ENCODE data around the gene CPLANE1.
"Not testable (repeated sequence)": the region's sequence is repeated elsewhere in the genome, so short reads cannot be mapped to it uniquely, and the experiment has no call there.

The CPLANE1 gene

DNA sequence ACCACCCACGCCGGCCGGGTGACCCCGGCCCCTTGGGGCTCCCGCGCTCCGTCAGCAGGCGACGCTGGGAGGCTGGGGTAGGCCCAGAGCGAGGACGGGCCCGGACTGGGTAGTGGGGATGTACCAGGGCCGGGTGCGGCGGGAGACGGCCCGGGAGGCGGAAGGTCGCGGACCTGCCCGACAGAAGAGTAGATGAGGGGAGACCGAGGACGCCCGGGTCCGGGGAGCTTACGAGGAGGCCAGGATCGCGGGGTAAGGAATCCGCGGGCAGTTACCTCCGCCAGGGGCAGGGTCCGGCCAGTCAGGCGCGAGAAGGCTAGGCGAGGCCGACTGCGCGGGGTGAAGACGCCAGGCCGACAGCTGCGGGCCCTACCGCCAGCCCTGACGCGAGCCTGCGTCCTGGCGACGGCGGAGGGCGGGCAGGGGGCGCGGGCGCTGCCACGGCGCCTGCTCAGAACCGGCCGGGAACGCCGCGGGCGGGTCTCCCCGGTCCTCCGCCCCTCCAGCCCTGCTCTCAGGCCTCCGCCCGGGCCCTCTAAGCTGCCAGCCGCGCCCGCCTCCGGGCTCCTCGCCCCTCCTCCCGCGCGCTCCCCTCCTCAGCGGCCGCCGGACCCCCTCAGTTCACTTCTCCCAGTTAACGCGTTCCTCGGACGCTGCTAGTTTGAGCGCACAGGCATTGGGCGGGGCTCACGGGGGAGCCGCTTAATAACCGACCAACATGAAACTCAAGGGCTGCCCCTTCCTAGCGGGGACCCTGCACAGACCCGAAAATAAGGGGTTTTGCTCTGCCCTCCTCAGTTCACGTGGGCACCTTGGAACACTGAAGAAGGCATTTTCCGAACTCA, at the start of gene CPLANE1:
Gene CPLANE1, minus strand, starts transcription at position 407 of the 845 bp plus-strand sequence. CDS start 1,678 bp downstream, outside the sequence.
- DNase-seq, result peak; percentile 53 to 55

GRCh38 chr5:37296313-37296712, 47.1 kb upstream of the CPLANE1 start:
- DNase-seq, result not testable (repeated sequence)

DNA sequence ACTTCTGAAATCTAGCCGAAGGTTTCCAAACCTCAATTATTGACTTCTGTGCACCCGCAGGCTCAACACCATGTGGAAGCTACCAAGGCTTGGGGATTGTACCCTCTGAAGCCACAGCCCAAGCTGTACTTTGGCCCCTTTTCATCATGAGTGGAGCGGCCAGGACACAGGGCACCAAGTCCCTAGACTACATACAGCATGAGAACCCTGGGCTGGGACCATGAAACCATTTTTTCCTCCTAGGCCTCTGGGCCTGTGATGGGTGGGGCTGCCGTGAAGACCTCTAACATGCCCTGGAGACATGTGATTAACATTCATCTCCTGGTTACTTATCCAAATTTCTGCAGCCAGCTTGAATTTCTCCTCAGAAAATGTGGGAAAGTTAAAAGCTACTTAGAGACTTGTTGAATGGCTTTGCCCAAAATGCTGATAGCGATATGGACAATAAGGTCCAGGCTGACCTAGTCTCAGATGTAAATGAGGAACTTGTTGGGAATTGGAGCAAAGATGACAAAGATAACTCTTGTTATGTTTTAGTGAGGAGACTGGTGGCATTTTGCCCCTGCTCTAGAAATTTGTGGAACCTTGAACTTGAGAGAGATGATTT, 34.1 kb upstream of the CPLANE1 start:
- DNase-seq, result no peak

GRCh38 chr5:37275511-37275910, 26.3 kb upstream of the CPLANE1 start:
- DNase-seq, result no peak

DNA sequence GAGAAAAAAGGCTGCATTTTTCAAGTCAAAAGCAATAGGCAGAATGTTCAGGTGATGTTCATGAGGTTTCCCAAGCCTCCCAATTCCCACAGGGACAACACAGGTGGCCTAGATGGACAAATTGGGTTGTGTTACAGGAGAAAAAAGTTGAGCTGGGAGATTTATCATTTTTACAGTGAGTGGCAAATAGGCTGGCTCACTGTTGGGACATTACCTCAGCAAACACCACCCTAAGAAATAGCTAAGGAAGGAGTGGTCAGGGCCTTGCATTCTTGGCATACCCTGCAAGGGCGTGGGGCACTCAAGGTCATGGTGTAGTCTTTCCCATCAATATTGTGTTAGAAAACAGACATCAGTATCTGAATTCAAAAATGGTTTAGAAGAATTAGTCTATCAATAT, 23.3 kb upstream of the CPLANE1 start:
- DNase-seq, result no peak

DNA sequence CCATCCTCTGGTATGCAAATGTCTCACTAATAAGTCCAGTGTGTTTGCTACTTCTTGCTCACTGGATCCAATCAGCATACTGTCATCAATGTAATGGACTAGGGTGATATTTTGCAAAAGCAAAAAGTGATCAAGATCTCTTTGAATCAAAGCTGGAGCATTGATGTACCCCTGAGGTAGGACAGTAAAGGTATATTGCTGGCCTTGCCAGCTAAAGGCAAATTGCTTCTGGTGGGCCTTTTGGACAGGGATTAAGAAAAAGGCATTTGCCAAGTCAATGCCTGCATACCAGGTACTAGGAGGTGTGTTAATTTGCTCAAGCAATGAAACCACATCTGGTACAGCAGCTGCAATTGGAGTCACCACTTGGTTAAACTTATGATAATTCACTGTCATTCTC, 18.9 kb upstream of the CPLANE1 start:
- not testable (repeated sequence) for DNase-seq

GRCh38 chr5:37255774-37256358, 6.7 kb upstream of the CPLANE1 start:
- DNase-seq, result no peak

GRCh38 chr5:37254581-37254980, 5.4 kb upstream of the CPLANE1 start:
- DNase-seq, result no peak

- no peak for DNase-seq
Measured at GRCh38 chr5:37251665-37252064, 2.5 kb upstream of the CPLANE1 start.

- no peak for DNase-seq
Measured at GRCh38 chr5:37249815-37250164, 614 bp upstream of the CPLANE1 start.

GRCh38 chr5:37248421-37248969, 681 bp downstream of the CPLANE1 start:
- no peak for DNase-seq

DNA sequence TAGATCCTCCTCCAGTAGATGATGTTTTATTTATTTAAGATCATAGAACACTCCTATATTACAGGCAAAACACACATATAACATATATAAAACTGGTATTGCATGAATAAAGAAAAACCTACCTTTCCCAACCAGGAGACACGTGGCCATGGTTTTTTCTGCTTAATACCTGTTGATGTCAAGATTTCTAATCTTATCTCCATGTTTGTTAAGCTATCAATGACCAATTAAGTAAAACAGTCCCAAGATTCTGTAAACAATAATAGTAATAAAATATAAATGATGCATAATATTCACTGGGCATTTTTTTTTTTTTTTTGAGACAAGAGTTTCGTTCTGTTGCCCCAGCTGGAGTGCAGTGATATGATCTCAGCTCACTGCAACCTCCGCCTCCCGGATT, 1.7 kb downstream of the CPLANE1 start:
- no peak for DNase-seq

DNA sequence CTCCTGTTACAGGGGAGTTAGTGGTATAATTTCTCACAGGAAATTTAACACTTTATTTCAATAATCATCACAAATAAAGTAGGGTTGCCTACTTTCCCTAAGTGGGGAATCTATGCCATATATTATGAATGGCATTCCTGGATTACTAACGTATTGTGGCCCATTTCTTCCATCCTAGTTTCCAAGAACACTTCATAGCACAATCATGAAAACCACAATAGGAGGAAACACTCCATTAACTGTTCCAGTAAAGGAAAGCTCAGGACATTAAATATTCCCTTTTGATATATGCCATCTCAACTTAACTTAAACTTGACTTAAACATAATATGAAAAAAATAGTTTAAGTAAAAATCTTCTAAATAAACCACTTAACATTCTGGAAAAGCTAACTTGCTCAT, 2.1 kb downstream of the CPLANE1 start:
- DNase-seq, result no peak

- DNase-seq, result no peak
Measured at GRCh38 chr5:37234288-37234687, 14.9 kb downstream of the CPLANE1 start.

GRCh38 chr5:37226377-37226776, 22.8 kb downstream of the CPLANE1 start:
- DNase-seq, result no peak

- no peak for DNase-seq
Measured at GRCh38 chr5:37222181-37222580, 27.0 kb downstream of the CPLANE1 start.

- not testable (repeated sequence) for DNase-seq
Measured at GRCh38 chr5:37220426-37220825, 28.8 kb downstream of the CPLANE1 start.

DNA sequence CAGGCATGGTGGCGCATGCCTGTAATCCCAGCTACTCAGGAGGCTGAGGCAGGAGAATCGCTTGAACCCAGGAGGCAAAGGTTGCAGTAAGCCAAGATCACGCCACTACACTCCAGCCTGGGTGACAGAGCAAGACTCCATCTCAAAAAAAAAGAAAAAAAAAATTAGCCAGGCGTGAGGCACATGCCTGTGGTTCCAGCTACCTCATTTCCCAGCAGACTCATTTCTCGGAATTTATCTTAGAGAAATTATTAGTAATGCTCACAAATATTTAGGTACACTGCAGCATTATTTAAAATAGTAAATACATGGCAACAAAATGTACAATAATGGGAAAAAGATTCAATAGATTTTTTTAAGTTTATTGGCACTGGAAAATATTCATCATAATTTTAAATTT, 29.8 kb downstream of the CPLANE1 start:
- not testable (repeated sequence) for DNase-seq

GRCh38 chr5:37217976-37218375, 31.2 kb downstream of the CPLANE1 start:
- DNase-seq, result no peak

- DNase-seq, result no peak
Measured at GRCh38 chr5:37214550-37214949, 34.6 kb downstream of the CPLANE1 start.

DNA sequence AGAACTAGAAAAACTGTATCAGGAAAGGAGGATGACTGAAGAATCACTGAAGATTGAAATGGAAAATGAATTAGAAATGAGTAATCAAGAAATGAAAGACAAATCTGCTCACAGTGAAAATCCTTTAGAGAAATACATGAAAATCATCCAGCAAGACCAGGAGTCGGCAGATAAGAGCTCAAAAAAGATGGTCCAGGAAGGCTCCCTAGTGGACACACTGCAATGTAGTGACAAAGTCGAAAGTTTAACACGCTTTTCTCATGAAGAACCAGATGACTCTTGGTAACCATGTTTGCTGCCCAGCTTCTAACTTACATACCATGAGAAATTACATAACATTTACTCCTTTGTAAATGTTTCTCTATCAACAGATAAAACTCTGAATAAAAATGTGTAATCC, 37.1 kb downstream of the CPLANE1 start:
- DNase-seq, result no peak

DNA sequence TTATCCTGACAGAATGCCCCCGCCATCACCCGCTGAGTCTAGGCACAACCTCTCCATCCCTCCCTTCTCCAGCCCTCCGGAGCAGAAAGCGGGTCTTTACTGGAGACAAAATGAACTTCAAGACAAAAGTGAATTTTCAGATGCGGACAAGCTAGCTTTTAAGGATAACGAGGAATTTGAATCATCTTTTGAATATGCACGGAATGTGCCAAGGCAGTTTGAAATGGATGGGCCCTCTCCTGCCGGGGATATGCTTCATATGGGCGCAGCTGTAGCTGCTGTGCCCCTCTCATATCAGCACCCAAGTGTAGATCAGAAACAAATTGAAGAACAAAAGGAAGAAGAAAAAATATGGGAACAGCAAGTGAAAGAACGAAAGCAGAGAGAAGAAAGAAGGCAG, 37.5 kb downstream of the CPLANE1 start:
- no peak for DNase-seq

GRCh38 chr5:37208883-37209797, 40.0 kb downstream of the CPLANE1 start:
- no peak for DNase-seq

All from CD4-positive, alpha-beta T cell treated with Interleukin-1 beta for 1 hour (primary cell).